Activated naive CD4-positive, alpha-beta T cell treated with anti-CD3 and anti-CD28 coated beads for 36 hours (primary cell): ENCODE data around the gene RPGRIP1L. TPM values are rescaled to one million over a fixed set of nuclear protein-coding genes. Genes with fewer than 3 reads are reported as not detected.

Source experiments
- CTCF ChIA-PET: fragments of 350-600 bp; sonication (Branson Sonifier 250); formaldehyde crosslinking; loops from one replicate; lab custom pipeline; 2021; ENCODE audit warnings: antibody characterized with exemption; lab: Charles Lee
- DNase-seq: peaks from one replicate; pipeline ENCODE4 v3.0.0-alpha.2; 2020
- H3K27ac Mint-ChIP-seq: one replicate; pipeline ENCODE4 v1.8.0; 2021; ENCODE audit warnings: mild to moderate bottlenecking, mixed read lengths
- H3K27me3 Mint-ChIP-seq: one replicate; pipeline ENCODE4 v1.8.0; 2021; ENCODE audit warnings: low read depth, mixed read lengths
- H3K36me3 Mint-ChIP-seq: one replicate; pipeline ENCODE4 v1.8.0; 2021; ENCODE audit warnings: low read depth, mixed read lengths
- H3K4me1 Mint-ChIP-seq: one replicate; pipeline ENCODE4 v1.8.0; 2021; ENCODE audit warnings: low read depth, mixed read lengths
- H3K4me3 Mint-ChIP-seq: one replicate; pipeline ENCODE4 v1.8.0; 2021; ENCODE audit warnings: mild to moderate bottlenecking, moderate library complexity, mixed read lengths
- H3K9me3 Mint-ChIP-seq: one replicate; pipeline ENCODE4 v1.8.0; 2021; ENCODE audit warnings: mixed read lengths
- intact Hi-C: fragments of 100-400 bp; cut with micrococcal nuclease; formaldehyde crosslinking; loops from one replicate; pipeline ENCODE4 v1.15.1; 2023
- total RNA-seq, 2 experiments: library from RNA; stranded (reverse); gene quantifications; one replicate each; pipeline ENCODE4 v1.2.3, GENCODE V29; 2021

The RPGRIP1L gene
- total RNA-seq, 2 experiments from 2014 or later: 4.3 to 5.2 TPM

- peaks cover 2% of the 10 kb centered on the region for H3K27me3 Mint-ChIP-seq
- no peak overlapping the region for H3K4me3 Mint-ChIP-seq
- intact Hi-C loops: no loop called here
- no peak for DNase-seq
- CTCF ChIA-PET: no interaction called here
- H3K36me3 Mint-ChIP-seq: no peaks in the 10 kb centered on the region
- no peak overlapping the region for H3K27ac Mint-ChIP-seq
- no peaks in the 10 kb centered on the region for H3K4me1 Mint-ChIP-seq
- peaks cover 10% of the 10 kb centered on the region for H3K9me3 Mint-ChIP-seq
Observed at GRCh38 chr16:53588081-53588648, 115.5 kb downstream of the RPGRIP1L start.

GRCh38 chr16:53583401-53583800 is 120.3 kb downstream of the RPGRIP1L start:
- Mint-ChIP-seq H3K4me1 (no peaks in the 10 kb centered on the region), H3K27me3 (peaks cover 2% of the 10 kb centered on the region), H3K4me3 (no peak overlapping the region), H3K27ac (no peak overlapping the region), H3K9me3 (no peaks in the 10 kb centered on the region), H3K36me3 (no peaks in the 10 kb centered on the region)
- intact Hi-C loops: no loop called here
- CTCF ChIA-PET: no interaction called here
- DNase-seq: no peak

- Mint-ChIP-seq H3K4me1 (no peaks in the 10 kb centered on the region), H3K36me3 (no peaks in the 10 kb centered on the region), H3K9me3 (no peaks in the 10 kb centered on the region), H3K27ac (no peak overlapping the region), H3K27me3 (no peaks in the 10 kb centered on the region), H3K4me3 (no peak overlapping the region)
- CTCF ChIA-PET: no interaction called here
- intact Hi-C loops: no loop called here
- no peak for DNase-seq
Observed at GRCh38 chr16:53581784-53582183, 121.9 kb downstream of the RPGRIP1L start.

GRCh38 chr16:53580038-53580802 is 123.4 kb downstream of the RPGRIP1L start:
- Mint-ChIP-seq H3K36me3 (no peaks in the 10 kb centered on the region), H3K4me1 (no peaks in the 10 kb centered on the region), H3K4me3 (no peak overlapping the region), H3K27ac (no peak overlapping the region), H3K27me3 (no peaks in the 10 kb centered on the region), H3K9me3 (no peaks in the 10 kb centered on the region)
- CTCF ChIA-PET: no interaction called here
- no peak for DNase-seq
- intact Hi-C loops: no loop called here

GRCh38 chr16:53576904-53577303 is 126.8 kb downstream of the RPGRIP1L start:
- intact Hi-C loops: no loop called here
- no peak for DNase-seq
- Mint-ChIP-seq H3K4me3 (no peak overlapping the region), H3K4me1 (no peaks in the 10 kb centered on the region), H3K27ac (no peak overlapping the region), H3K27me3 (no peaks in the 10 kb centered on the region), H3K9me3 (peaks cover 10% of the 10 kb centered on the region), H3K36me3 (no peaks in the 10 kb centered on the region)
- CTCF ChIA-PET: interaction anchor here (0.7 kb wide), 1 partner anchor 1560 kb away, joined by 3 read pairs; no protein-coding TSS in a partner anchor

GRCh38 chr16:53576210-53576609 is 127.4 kb downstream of the RPGRIP1L start:
- Mint-ChIP-seq H3K27me3 (peaks cover 3% of the 10 kb centered on the region), H3K4me3 (no peak overlapping the region), H3K4me1 (no peaks in the 10 kb centered on the region), H3K27ac (no peak overlapping the region), H3K36me3 (peaks cover 5% of the 10 kb centered on the region), H3K9me3 (peaks cover 17% of the 10 kb centered on the region)
- intact Hi-C loops: no loop called here
- CTCF ChIA-PET: no interaction called here
- no peak for DNase-seq

- CTCF ChIA-PET: no interaction called here
- Mint-ChIP-seq H3K27ac (no peak overlapping the region), H3K27me3 (peaks cover 6% of the 10 kb centered on the region), H3K9me3 (peaks cover 22% of the 10 kb centered on the region), H3K4me3 (no peak overlapping the region), H3K36me3 (peaks cover 5% of the 10 kb centered on the region), H3K4me1 (no peaks in the 10 kb centered on the region)
- intact Hi-C loops: no loop called here
- DNase-seq: no peak
Observed at GRCh38 chr16:53571763-53572162, 131.9 kb downstream of the RPGRIP1L start.

- H3K27ac Mint-ChIP-seq: no peak overlapping the region
- CTCF ChIA-PET: no interaction called here
- peaks cover 6% of the 10 kb centered on the region for H3K27me3 Mint-ChIP-seq
- DNase-seq: no peak
- H3K4me3 Mint-ChIP-seq: no peak overlapping the region
- H3K9me3 Mint-ChIP-seq: peaks cover 11% of the 10 kb centered on the region
- intact Hi-C loops: no loop called here
- H3K36me3 Mint-ChIP-seq: peaks cover 5% of the 10 kb centered on the region
- no peaks in the 10 kb centered on the region for H3K4me1 Mint-ChIP-seq
Observed at GRCh38 chr16:53566552-53567245, 137.0 kb downstream of the RPGRIP1L start.

GRCh38 chr16:53565296-53565863 is 138.3 kb downstream of the RPGRIP1L start:
- intact Hi-C loops: no loop called here
- peaks cover 4% of the 10 kb centered on the region for H3K27me3 Mint-ChIP-seq
- no peak overlapping the region for H3K4me3 Mint-ChIP-seq
- H3K27ac Mint-ChIP-seq: no peak overlapping the region
- H3K4me1 Mint-ChIP-seq: no peaks in the 10 kb centered on the region
- CTCF ChIA-PET: no interaction called here
- DNase-seq: no peak
- no peaks in the 10 kb centered on the region for H3K9me3 Mint-ChIP-seq
- H3K36me3 Mint-ChIP-seq: no peaks in the 10 kb centered on the region

- no peaks in the 10 kb centered on the region for H3K36me3 Mint-ChIP-seq
- H3K4me3 Mint-ChIP-seq: no peak overlapping the region
- CTCF ChIA-PET: no interaction called here
- H3K27me3 Mint-ChIP-seq: no peaks in the 10 kb centered on the region
- H3K9me3 Mint-ChIP-seq: no peaks in the 10 kb centered on the region
- H3K27ac Mint-ChIP-seq: no peak overlapping the region
- intact Hi-C loops: no loop called here
- no peak for DNase-seq
- H3K4me1 Mint-ChIP-seq: no peaks in the 10 kb centered on the region
Observed at GRCh38 chr16:53563426-53563825, 140.2 kb downstream of the RPGRIP1L start.

GRCh38 chr16:53561101-53561888 is 142.4 kb downstream of the RPGRIP1L start:
- Mint-ChIP-seq H3K36me3 (no peaks in the 10 kb centered on the region), H3K27ac (no peak overlapping the region), H3K4me1 (no peaks in the 10 kb centered on the region), H3K27me3 (no peaks in the 10 kb centered on the region), H3K4me3 (no peak overlapping the region), H3K9me3 (no peaks in the 10 kb centered on the region)
- intact Hi-C loops: no loop called here
- no peak for DNase-seq
- CTCF ChIA-PET: interaction anchor here (0.5 kb wide), 1 partner anchor 779 kb away, joined by 3 read pairs; no protein-coding TSS in a partner anchor
